Measurements from ENCODE around the gene SCYGR2. TPM values are rescaled to one million over a fixed set of nuclear protein-coding genes. Genes with fewer than 3 reads are reported as not detected.

Gene SCYGR2
- total and polyA plus RNA-seq, 2 experiments from 2014 or later, result not detected

DNA sequence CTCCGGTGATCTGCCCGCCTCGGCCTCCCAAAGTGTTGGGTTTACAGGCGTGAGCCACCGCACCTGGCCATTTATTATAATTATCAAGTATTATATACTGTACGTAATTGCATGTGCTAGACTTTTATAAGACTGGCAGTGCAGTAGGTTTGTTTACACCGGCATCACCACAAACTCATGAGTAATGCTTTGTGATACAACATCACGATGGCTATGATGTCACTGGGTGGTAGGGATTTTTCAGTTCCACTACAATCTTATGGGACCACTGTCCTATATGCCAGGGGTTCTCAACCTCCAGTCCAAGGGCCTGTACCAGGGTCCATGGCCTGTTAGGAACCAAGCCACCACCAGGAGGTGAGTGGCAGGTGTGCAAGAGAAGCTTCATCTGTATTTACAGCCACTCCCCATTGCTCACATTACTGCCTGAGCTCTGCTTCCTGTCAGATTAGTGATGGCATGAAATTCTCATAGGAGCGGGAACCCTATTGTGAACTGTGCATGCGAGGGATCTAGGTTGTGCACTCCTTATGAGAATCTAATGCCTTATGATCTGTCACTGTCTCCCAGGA lies 28.0 kb downstream of the SCYGR2 start:
- Histone ChIP-seq H3K79me2 (no peaks in the 10 kb centered on the region), H3K27ac (no peak overlapping the region), H3K36me3 (replicated peaks; ENCODE audit: insufficient read depth, low read depth) (no peaks in the 10 kb centered on the region), H3K4me1 (ENCODE audit: insufficient read depth) (no peaks in the 10 kb centered on the region), H2AFZ (no peak overlapping the region), H4K20me1 (ENCODE audit: insufficient read depth, poor library complexity, severe bottlenecking) (no peaks in the 10 kb centered on the region), H3K4me2 (no peak overlapping the region), H3K27me3 (no peaks in the 10 kb centered on the region), H3K9me2 (replicated peaks; ENCODE audit: insufficient read depth) (no peaks in the 10 kb centered on the region), H3K9me3 (ENCODE audit: low read depth) (no peaks in the 10 kb centered on the region), H3K4me3 (no peak overlapping the region)
- 84% methylated on average over 10 of the region's 10 CpGs for WGBS (ENCODE audit: low lambda C conversion rate, missing lambda C conversion rate)
- TF ChIP-seq EZH2 (IDR thresholded peaks at IDR 0.05; ENCODE audit: borderline replicate concordance), result no peak
- TF ChIP-seq, protein P1, sequence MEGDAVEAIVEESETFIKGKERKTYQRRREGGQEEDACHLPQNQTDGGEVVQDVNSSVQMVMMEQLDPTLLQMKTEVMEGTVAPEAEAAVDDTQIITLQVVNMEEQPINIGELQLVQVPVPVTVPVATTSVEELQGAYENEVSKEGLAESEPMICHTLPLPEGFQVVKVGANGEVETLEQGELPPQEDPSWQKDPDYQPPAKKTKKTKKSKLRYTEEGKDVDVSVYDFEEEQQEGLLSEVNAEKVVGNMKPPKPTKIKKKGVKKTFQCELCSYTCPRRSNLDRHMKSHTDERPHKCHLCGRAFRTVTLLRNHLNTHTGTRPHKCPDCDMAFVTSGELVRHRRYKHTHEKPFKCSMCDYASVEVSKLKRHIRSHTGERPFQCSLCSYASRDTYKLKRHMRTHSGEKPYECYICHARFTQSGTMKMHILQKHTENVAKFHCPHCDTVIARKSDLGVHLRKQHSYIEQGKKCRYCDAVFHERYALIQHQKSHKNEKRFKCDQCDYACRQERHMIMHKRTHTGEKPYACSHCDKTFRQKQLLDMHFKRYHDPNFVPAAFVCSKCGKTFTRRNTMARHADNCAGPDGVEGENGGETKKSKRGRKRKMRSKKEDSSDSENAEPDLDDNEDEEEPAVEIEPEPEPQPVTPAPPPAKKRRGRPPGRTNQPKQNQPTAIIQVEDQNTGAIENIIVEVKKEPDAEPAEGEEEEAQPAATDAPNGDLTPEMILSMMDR (IDR thresholded peaks at IDR 0.05; ENCODE audit: poor library complexity), result no peak
- no peak for TF ChIP-seq EZH2phosphoT487 (IDR thresholded peaks at IDR 0.05; ENCODE audit: low read depth, severe bottlenecking, unreplicated experiment)
- no peak for DNase-seq (ENCODE audit: low spot score)

DNA sequence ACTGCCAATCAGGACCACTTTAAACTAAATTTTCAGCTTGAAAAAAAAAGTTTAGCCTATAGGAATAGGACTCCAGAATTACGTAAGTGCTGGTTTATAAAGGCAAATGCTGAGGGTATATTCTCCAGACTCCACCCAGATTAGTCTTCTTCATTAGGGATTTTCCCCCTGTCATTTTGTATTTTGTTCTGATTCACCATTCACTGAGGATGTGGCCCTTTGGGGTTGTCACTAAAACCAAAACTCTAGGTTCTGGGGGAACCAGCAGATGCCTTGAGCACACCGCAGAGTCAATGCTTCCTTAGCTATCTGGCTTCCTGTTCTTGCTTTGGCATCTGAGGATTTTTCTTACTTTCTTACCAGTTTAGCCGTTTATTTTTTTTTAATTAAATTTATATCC lies 29.1 kb downstream of the SCYGR2 start:
- DNase-seq (ENCODE audit: low spot score), result no peak
- TF ChIP-seq, protein P1 (IDR thresholded peaks at IDR 0.05; ENCODE audit: poor library complexity), result no peak
- TF ChIP-seq EZH2phosphoT487 (IDR thresholded peaks at IDR 0.05; ENCODE audit: low read depth, severe bottlenecking, unreplicated experiment) (no peak), EZH2 (IDR thresholded peaks at IDR 0.05; ENCODE audit: borderline replicate concordance) (no peak)
- H3K79me2 ChIP-seq, result no peaks in the 10 kb centered on the region
- no peak overlapping the region for H2AFZ ChIP-seq
- H3K9me2 ChIP-seq (replicated peaks; ENCODE audit: insufficient read depth), result no peaks in the 10 kb centered on the region
- no peak overlapping the region for H3K4me3 ChIP-seq
- H3K9me3 ChIP-seq (ENCODE audit: low read depth), result no peaks in the 10 kb centered on the region
- no peaks in the 10 kb centered on the region for H3K4me1 ChIP-seq (ENCODE audit: insufficient read depth)
- H3K36me3 ChIP-seq (replicated peaks; ENCODE audit: insufficient read depth, low read depth), result no peaks in the 10 kb centered on the region
- no peak overlapping the region for H3K4me2 ChIP-seq
- no peak overlapping the region for H3K27ac ChIP-seq
- 78% methylated on average over 3 of the region's 3 CpGs for WGBS (ENCODE audit: low lambda C conversion rate, missing lambda C conversion rate)
- H3K27me3 ChIP-seq, result no peaks in the 10 kb centered on the region
- H4K20me1 ChIP-seq (ENCODE audit: insufficient read depth, poor library complexity, severe bottlenecking), result no peaks in the 10 kb centered on the region

DNA sequence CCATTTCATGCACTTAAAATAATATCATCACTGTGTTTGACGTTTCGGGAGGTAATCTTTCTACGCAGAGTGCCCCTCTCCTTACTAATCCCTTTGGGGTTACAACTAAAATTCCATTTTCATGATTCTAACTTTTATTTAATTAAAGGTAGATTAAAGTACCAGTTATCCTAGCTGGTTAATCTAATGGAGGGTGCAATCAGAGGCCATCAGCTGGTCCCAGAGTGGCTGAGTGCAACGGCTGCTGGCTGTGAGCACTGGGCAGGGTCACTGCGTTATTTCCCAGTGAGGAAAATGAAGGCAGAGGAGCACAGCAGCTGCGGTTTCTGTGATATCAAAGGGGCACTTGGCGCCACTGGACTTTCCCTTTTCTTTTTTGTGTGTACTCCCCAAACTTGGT lies 30.7 kb downstream of the SCYGR2 start:
- Histone ChIP-seq H3K4me2 (no peak overlapping the region), H3K4me3 (no peak overlapping the region), H4K20me1 (ENCODE audit: insufficient read depth, poor library complexity, severe bottlenecking) (no peaks in the 10 kb centered on the region), H3K9me3 (ENCODE audit: low read depth) (no peaks in the 10 kb centered on the region), H2AFZ (no peak overlapping the region), H3K27ac (no peak overlapping the region), H3K79me2 (no peaks in the 10 kb centered on the region), H3K9me2 (replicated peaks; ENCODE audit: insufficient read depth) (no peaks in the 10 kb centered on the region), H3K27me3 (no peaks in the 10 kb centered on the region), H3K36me3 (replicated peaks; ENCODE audit: insufficient read depth, low read depth) (no peaks in the 10 kb centered on the region), H3K4me1 (ENCODE audit: insufficient read depth) (no peaks in the 10 kb centered on the region)
- 49% methylated on average over 7 of the region's 7 CpGs for WGBS (ENCODE audit: low lambda C conversion rate, missing lambda C conversion rate)
- TF ChIP-seq EZH2phosphoT487 (IDR thresholded peaks at IDR 0.05; ENCODE audit: low read depth, severe bottlenecking, unreplicated experiment) (no peak), EZH2 (IDR thresholded peaks at IDR 0.05; ENCODE audit: borderline replicate concordance) (no peak)
- TF ChIP-seq, protein P1 (IDR thresholded peaks at IDR 0.05; ENCODE audit: poor library complexity), result no peak
- no peak for DNase-seq (ENCODE audit: low spot score)
